ENCODE results near the gene NPB.

GRCh38 chr17:81904600-81905423 lies 2.8 kb downstream of the NPB start:
- TF ChIP-seq EZH2 (optimal IDR thresholded peaks at IDR 0.05; ENCODE audit: low read depth, low read length) (no peak), EZH2phosphoT487 (IDR thresholded peaks at IDR 0.05; ENCODE audit: low read length) (no peak)
